ENCODE results near the gene TBX5. TPM values are rescaled to one million over a fixed set of nuclear protein-coding genes. Genes with fewer than 3 reads are reported as not detected.

Gene TBX5
- polyA plus RNA-seq, 1 of the 3 experiments (the other 2 are of a cell fraction) = not detected

DNA sequence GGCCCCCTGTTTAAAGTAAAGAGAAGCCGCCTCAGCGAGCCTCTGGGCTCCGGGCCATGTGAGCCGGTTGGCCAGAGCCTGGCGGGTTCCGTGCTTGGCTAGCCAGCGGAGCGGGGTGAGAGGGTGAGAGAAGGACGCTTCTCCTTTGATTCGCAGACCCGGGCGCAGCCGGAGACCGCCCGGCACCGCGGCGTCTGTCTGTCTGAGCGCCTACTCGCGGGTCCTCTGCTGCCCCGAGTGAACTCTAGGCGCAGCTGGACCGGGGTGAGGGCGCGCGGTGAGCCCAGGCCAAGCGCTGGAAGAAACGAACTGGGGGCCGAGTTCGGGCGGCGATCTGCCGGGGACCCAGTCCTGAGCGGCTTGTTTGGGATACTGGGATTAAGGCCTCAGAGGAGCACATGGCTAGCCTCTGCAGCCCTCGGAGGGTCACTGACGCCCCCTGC is 41.4 kb upstream of the TBX5 start:
- no peaks in the 10 kb centered on the region for H3F3A ChIP-seq (replicated peaks; ENCODE audit: insufficient read depth)
- H2AFZ ChIP-seq (ENCODE audit: low read depth) = no peak overlapping the region
- H3K9me3 ChIP-seq = no peaks in the 10 kb centered on the region
- no peaks in the 10 kb centered on the region for H3K9me2 ChIP-seq
- no peaks in the 10 kb centered on the region for H3K79me2 ChIP-seq (ENCODE audit: insufficient read depth)
- H3K4me1 ChIP-seq (ENCODE audit: control insufficient read depth in 1 of 2, insufficient read depth in 2 of 2, low read depth in 1 of 2, low read length in 1 of 2) = no peaks in the 10 kb centered on the region
- no peaks in the 10 kb centered on the region for H4K20me1 ChIP-seq (ENCODE audit: insufficient read depth)
- CTCF ChIA-PET = interaction anchor here (0.6 to 0.7 kb wide), 2 partner anchors 66 to 467 kb away, joined by 3 read pairs; no protein-coding TSS in a partner anchor
- POLR2A ChIA-PET = no interaction called here
- H3K9ac ChIP-seq = no peak overlapping the region
- TF ChIP-seq, protein P1, sequence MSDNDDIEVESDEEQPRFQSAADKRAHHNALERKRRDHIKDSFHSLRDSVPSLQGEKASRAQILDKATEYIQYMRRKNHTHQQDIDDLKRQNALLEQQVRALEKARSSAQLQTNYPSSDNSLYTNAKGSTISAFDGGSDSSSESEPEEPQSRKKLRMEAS (IDR thresholded peaks at IDR 0.05; ENCODE audit: low read depth) = no peak
- TF ChIP-seq TCF12 (IDR thresholded peaks at IDR 0.05) (no peak), FOSL2 (IDR thresholded peaks at IDR 0.05; ENCODE audit: borderline replicate concordance, low read depth) (no peak), MXI1 (IDR thresholded peaks at IDR 0.05; ENCODE audit: low read depth, low read length) (no peak), RAD21 (IDR thresholded peaks at IDR 0.05; ENCODE audit: low read length) (no peak), JUND (IDR thresholded peaks at IDR 0.05) (no peak), NFIC (IDR thresholded peaks at IDR 0.05; ENCODE audit: borderline replicate concordance) (no peak), FOXM1 (IDR thresholded peaks at IDR 0.05; ENCODE audit: low read depth) (no peak), RFX5 (IDR thresholded peaks at IDR 0.05; ENCODE audit: low read length) (no peak), RCOR1 (IDR thresholded peaks at IDR 0.05; ENCODE audit: low read length) (no peak), NRF1 (IDR thresholded peaks at IDR 0.05; ENCODE audit: low read depth, low read length) (no peak), RXRA (IDR thresholded peaks at IDR 0.05; ENCODE audit: borderline replicate concordance, low read depth) (no peak), EP300 (IDR thresholded peaks at IDR 0.05; ENCODE audit: borderline replicate concordance in 1 of 2, low read depth in 1 of 2, low read length in 1 of 2) (no peak), YY1 (IDR thresholded peaks at IDR 0.05; ENCODE audit: low read depth) (no peak)
- TF ChIP-seq, protein P2, sequence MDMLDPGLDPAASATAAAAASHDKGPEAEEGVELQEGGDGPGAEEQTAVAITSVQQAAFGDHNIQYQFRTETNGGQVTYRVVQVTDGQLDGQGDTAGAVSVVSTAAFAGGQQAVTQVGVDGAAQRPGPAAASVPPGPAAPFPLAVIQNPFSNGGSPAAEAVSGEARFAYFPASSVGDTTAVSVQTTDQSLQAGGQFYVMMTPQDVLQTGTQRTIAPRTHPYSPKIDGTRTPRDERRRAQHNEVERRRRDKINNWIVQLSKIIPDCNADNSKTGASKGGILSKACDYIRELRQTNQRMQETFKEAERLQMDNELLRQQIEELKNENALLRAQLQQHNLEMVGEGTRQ (IDR thresholded peaks at IDR 0.05; ENCODE audit: borderline replicate concordance, low read depth, low read length) = no peak
- TF ChIP-seq, protein P3, sequence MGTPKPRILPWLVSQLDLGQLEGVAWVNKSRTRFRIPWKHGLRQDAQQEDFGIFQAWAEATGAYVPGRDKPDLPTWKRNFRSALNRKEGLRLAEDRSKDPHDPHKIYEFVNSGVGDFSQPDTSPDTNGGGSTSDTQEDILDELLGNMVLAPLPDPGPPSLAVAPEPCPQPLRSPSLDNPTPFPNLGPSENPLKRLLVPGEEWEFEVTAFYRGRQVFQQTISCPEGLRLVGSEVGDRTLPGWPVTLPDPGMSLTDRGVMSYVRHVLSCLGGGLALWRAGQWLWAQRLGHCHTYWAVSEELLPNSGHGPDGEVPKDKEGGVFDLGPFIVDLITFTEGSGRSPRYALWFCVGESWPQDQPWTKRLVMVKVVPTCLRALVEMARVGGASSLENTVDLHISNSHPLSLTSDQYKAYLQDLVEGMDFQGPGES (IDR thresholded peaks at IDR 0.05; ENCODE audit: low read depth, low read length) = no peak
- TF ChIP-seq, protein P4, sequence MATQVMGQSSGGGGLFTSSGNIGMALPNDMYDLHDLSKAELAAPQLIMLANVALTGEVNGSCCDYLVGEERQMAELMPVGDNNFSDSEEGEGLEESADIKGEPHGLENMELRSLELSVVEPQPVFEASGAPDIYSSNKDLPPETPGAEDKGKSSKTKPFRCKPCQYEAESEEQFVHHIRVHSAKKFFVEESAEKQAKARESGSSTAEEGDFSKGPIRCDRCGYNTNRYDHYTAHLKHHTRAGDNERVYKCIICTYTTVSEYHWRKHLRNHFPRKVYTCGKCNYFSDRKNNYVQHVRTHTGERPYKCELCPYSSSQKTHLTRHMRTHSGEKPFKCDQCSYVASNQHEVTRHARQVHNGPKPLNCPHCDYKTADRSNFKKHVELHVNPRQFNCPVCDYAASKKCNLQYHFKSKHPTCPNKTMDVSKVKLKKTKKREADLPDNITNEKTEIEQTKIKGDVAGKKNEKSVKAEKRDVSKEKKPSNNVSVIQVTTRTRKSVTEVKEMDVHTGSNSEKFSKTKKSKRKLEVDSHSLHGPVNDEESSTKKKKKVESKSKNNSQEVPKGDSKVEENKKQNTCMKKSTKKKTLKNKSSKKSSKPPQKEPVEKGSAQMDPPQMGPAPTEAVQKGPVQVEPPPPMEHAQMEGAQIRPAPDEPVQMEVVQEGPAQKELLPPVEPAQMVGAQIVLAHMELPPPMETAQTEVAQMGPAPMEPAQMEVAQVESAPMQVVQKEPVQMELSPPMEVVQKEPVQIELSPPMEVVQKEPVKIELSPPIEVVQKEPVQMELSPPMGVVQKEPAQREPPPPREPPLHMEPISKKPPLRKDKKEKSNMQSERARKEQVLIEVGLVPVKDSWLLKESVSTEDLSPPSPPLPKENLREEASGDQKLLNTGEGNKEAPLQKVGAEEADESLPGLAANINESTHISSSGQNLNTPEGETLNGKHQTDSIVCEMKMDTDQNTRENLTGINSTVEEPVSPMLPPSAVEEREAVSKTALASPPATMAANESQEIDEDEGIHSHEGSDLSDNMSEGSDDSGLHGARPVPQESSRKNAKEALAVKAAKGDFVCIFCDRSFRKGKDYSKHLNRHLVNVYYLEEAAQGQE (IDR thresholded peaks at IDR 0.05; ENCODE audit: low read depth, low read length) = no peak
- TF ChIP-seq, protein P5, sequence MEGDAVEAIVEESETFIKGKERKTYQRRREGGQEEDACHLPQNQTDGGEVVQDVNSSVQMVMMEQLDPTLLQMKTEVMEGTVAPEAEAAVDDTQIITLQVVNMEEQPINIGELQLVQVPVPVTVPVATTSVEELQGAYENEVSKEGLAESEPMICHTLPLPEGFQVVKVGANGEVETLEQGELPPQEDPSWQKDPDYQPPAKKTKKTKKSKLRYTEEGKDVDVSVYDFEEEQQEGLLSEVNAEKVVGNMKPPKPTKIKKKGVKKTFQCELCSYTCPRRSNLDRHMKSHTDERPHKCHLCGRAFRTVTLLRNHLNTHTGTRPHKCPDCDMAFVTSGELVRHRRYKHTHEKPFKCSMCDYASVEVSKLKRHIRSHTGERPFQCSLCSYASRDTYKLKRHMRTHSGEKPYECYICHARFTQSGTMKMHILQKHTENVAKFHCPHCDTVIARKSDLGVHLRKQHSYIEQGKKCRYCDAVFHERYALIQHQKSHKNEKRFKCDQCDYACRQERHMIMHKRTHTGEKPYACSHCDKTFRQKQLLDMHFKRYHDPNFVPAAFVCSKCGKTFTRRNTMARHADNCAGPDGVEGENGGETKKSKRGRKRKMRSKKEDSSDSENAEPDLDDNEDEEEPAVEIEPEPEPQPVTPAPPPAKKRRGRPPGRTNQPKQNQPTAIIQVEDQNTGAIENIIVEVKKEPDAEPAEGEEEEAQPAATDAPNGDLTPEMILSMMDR (IDR thresholded peaks at IDR 0.05) = no peak
- H3K27ac ChIP-seq (ENCODE audit: low read depth in 2 of 2, low read length in 1 of 2) = no peak overlapping the region
- no peaks in the 10 kb centered on the region for H3K36me3 ChIP-seq (replicated peaks in 1 of 2; ENCODE audit: control insufficient read depth in 1 of 2, insufficient read depth in 2 of 2, low read length in 1 of 2)
- no peak for DNase-seq
- no peak overlapping the region for H3K4me2 ChIP-seq
- H3K4me3 ChIP-seq (ENCODE audit: low read depth in 2 of 2, low read length in 1 of 2) = no peak overlapping the region
- WGBS (ENCODE audit: low lambda C conversion rate) = 6% methylated on average over 5 of the region's 37 CpGs
- peaks cover 55% of the 10 kb centered on the region for H3K27me3 ChIP-seq (ENCODE audit: insufficient read depth)

Measured in SK-N-SH (cell line).